Parathyroid adenoma (tissue), 2 donors: ENCODE data around the gene EFCAB11.
A peak's percentile ranks its signal among the peaks of the same experiment; 100 is the strongest.

ENCODE experiments used
- H2AFZ ChIP-seq: fragments of 300-600 bp; sonication (generic); one replicate; pipeline ENCODE4 v1.7.0; 2017; ENCODE audit warnings: antibody characterized with exemption, mild to moderate bottlenecking
- H3K27ac ChIP-seq: fragments of 300-600 bp; sonication (generic); one replicate; pipeline ENCODE4 v1.7.0; 2017
- H3K27me3 ChIP-seq: fragments of 300-600 bp; sonication (generic); one replicate; pipeline ENCODE4 v1.7.0; 2017; ENCODE audit warnings: low read length; ENCODE audit not compliant: control insufficient read depth, insufficient read depth
- H3K36me3 ChIP-seq: fragments of 300-600 bp; sonication (generic); one replicate; pipeline ENCODE4 v1.7.0; 2017; ENCODE audit warnings: low read length; ENCODE audit not compliant: control insufficient read depth, insufficient read depth
- H3K4me1 ChIP-seq: fragments of 300-600 bp; sonication (generic); one replicate; pipeline ENCODE4 v1.7.0; 2017; ENCODE audit warnings: control low read depth
- H3K4me2 ChIP-seq: fragments of 300-600 bp; sonication (generic); one replicate; pipeline ENCODE4 v1.7.0; 2017; ENCODE audit warnings: low read length
- H3K4me3 ChIP-seq: fragments of 300-600 bp; sonication (generic); one replicate; pipeline ENCODE4 v1.7.0; 2017; ENCODE audit warnings: low read depth, low read length
- H3K79me2 ChIP-seq: fragments of 300-600 bp; sonication (generic); one replicate; pipeline ENCODE4 v1.7.0; 2017; ENCODE audit warnings: control low read depth
- H3K9ac ChIP-seq: fragments of 300-600 bp; sonication (generic); one replicate; pipeline ENCODE4 v1.7.0; 2017; ENCODE audit warnings: mild to moderate bottlenecking
- H3K9me3 ChIP-seq: fragments of 300-600 bp; sonication (generic); one replicate; pipeline ENCODE4 v1.7.0; 2017; ENCODE audit warnings: low read length; ENCODE audit not compliant: control insufficient read depth
- CTCF ChIP-seq: fragments of 300-600 bp; sonication (generic); IDR thresholded peaks from one replicate; pipeline ENCODE4 v1.7.0; 2017; ENCODE audit warnings: antibody characterized with exemption, mild to moderate bottlenecking
- donor health status: primary hyperparathyroidism.

The EFCAB11 gene

DNA sequence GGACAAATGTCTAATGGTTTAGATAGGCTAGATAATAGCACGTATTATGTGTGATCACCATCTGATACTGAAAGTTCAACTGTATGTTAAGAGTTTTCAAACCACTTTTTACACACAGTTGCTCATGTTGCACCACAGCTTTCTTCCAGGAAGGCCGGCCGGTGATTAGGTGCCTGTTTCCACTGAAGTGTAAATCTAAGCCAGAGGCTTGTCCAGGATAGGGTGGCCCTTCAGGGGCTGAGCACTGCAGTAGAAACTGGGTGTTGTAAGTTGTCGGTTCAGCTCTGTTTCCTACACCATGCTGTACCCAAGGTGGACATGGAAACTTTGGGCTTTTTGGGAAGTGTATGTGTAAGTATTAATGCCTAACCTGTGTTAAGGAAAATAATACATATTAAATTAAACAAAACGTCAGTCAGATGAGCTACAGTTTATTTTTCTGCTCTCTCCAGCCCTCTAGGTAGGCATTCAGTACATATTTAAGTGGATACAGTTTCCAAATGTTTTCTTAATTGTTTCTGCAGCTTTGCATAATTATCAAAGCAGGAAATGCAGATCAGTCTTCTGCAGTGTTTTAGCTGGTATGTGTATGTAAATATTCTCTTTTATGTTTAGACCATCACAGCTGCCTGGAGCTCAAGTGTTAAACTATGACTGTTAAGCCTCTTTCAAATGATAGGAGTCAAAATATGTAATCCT, 32.1 kb upstream of the EFCAB11 start:
- Histone ChIP-seq H3K9me3 (no peaks in the 10 kb centered on the region), H3K4me3 (no peak overlapping the region), H2AFZ (no peak overlapping the region), H3K27me3 (no peaks in the 10 kb centered on the region), H3K9ac (no peak overlapping the region), H3K79me2 (no peaks in the 10 kb centered on the region), H3K36me3 (no peaks in the 10 kb centered on the region), H3K4me2 (no peak overlapping the region), H3K27ac (no peak overlapping the region), H3K4me1 (no peaks in the 10 kb centered on the region)
- TF ChIP-seq CTCF = no peak

GRCh38 chr14:89983375-89983774, 28.8 kb upstream of the EFCAB11 start:
- H3K4me1 ChIP-seq = no peaks in the 10 kb centered on the region
- H3K9me3 ChIP-seq = no peaks in the 10 kb centered on the region
- no peak overlapping the region for H3K9ac ChIP-seq
- H3K36me3 ChIP-seq = no peaks in the 10 kb centered on the region
- H3K79me2 ChIP-seq = no peaks in the 10 kb centered on the region
- H3K4me3 ChIP-seq = no peak overlapping the region
- H3K27me3 ChIP-seq = no peaks in the 10 kb centered on the region
- no peak overlapping the region for H2AFZ ChIP-seq
- H3K4me2 ChIP-seq = no peak overlapping the region
- no peak overlapping the region for H3K27ac ChIP-seq
- no peak for TF ChIP-seq CTCF

DNA sequence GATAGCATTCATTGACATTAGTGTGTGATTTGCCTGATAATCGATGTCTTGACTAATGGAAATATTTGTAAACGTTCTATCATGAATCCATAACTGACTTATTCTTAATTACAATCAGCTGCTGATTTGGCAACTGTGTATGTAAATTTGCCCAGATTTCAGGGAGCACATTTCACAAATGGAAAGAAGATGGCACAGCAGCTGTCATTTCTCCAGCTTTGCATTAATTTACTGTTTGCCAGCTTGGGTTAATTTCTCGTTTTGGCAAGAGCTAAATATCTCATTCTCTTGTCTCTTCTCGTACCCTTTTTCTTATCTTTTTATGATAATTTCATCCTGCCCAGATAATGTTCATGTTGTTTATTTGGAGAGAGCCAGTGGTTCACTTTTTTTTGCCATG, 24.1 kb upstream of the EFCAB11 start:
- H3K27ac ChIP-seq = no peak overlapping the region
- no peaks in the 10 kb centered on the region for H3K9me3 ChIP-seq
- H3K4me3 ChIP-seq = no peak overlapping the region
- no peaks in the 10 kb centered on the region for H3K4me1 ChIP-seq
- TF ChIP-seq CTCF = no peak
- no peak overlapping the region for H2AFZ ChIP-seq
- no peaks in the 10 kb centered on the region for H3K27me3 ChIP-seq
- H3K36me3 ChIP-seq = no peaks in the 10 kb centered on the region
- no peak overlapping the region for H3K9ac ChIP-seq
- H3K4me2 ChIP-seq = no peak overlapping the region
- no peaks in the 10 kb centered on the region for H3K79me2 ChIP-seq

- Histone ChIP-seq H3K4me3 (no peak overlapping the region), H3K36me3 (no peaks in the 10 kb centered on the region), H3K9me3 (no peaks in the 10 kb centered on the region), H3K4me1 (no peaks in the 10 kb centered on the region), H3K4me2 (no peak overlapping the region), H3K9ac (no peak overlapping the region), H2AFZ (no peak overlapping the region), H3K79me2 (no peaks in the 10 kb centered on the region), H3K27ac (no peak overlapping the region), H3K27me3 (no peaks in the 10 kb centered on the region)
- TF ChIP-seq CTCF = no peak
These were observed 23.1 kb upstream of the EFCAB11 start for GRCh38 chr14:89977668-89978067.

DNA sequence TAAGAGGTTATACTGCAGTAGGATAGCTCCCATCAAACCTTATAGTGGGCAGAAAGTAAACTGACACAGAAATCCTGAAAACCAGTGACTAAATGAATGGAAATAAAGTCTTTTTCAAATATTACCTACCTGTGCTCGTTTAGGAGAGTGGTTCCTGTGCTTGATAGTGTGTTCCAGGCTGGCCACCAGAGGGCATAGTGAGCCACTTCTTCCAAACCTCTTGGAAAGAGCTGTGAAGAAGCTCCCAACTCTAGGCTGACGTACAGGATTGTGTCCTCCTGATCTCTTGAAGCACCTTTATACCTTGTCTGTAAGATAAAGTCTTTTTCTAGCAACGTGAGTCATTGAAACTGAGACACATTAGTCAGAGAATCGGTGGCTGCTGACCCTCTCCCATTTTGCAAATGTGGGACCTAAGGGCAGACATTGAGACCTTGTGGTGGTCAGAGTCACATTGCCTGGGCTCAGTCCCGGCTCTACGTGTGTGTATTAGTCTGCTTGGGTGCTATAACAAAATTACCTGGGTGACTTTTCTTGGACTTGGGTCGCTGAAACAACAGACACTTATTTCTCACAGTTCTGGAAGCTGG, 18.8 kb upstream of the EFCAB11 start:
- TF ChIP-seq CTCF = peak; percentile 87
- Histone ChIP-seq H3K27ac (no peak overlapping the region), H2AFZ (no peak overlapping the region), H3K79me2 (no peaks in the 10 kb centered on the region), H3K4me2 (no peak overlapping the region), H3K4me3 (no peak overlapping the region), H3K27me3 (no peaks in the 10 kb centered on the region), H3K36me3 (no peaks in the 10 kb centered on the region), H3K9ac (no peak overlapping the region), H3K9me3 (no peaks in the 10 kb centered on the region), H3K4me1 (no peaks in the 10 kb centered on the region)
